Spleen (tissue), 11 donors: ENCODE results near the gene XDH. TPM values are rescaled to one million over a fixed set of nuclear protein-coding genes. Genes with fewer than 3 reads are reported as not detected.

Experiments
- DNase-seq: peaks from one replicate; pipeline ENCODE4 v3.0.0-alpha.2; 2020
- H3K27ac ChIP-seq, 8 donors: fragments of 200-600 bp; sonication (generic) in 7 of 8; 1 replicate in 4 of 8; 2 replicates in 4 of 8; pipeline versions ENCODE4 v1.5.0 to v1.8.0; 2016 to 2021; ENCODE audit warnings: inconsistent platforms in 4 of 8, mild to moderate bottlenecking in 4 of 8, moderate library complexity in 1 of 8
- H3K27me3 ChIP-seq, 7 donors: fragments of 200-600 bp; sonication (generic) in 6 of 7; replicated peaks in 1 of 7; 1 replicate in 4 of 7; 2 replicates in 3 of 7; pipeline versions ENCODE4 v1.5.0 to v1.8.0; 2016 to 2021; ENCODE audit warnings: inconsistent platforms in 3 of 7, mild to moderate bottlenecking in 1 of 7
- H3K36me3 ChIP-seq, 6 donors: fragments of 200-600 bp; sonication (generic) in 5 of 6; 1 replicate in 4 of 6; 2 replicates in 2 of 6; pipeline versions ENCODE4 v1.5.0 to v1.8.0; 2016 to 2021; ENCODE audit warnings: inconsistent platforms in 2 of 6
- H3K4me1 ChIP-seq, 6 donors: fragments of 200-600 bp; sonication (generic) in 5 of 6; 1 replicate in 3 of 6; 2 replicates in 3 of 6; pipeline versions ENCODE4 v1.5.0 to v1.8.0; 2016 to 2021; ENCODE audit warnings: inconsistent platforms in 3 of 6
- H3K4me3 ChIP-seq, 8 donors: fragments of 200-600 bp; sonication (generic) in 7 of 8; 1 replicate in 4 of 8; 2 replicates in 4 of 8; pipeline versions ENCODE4 v1.5.0 to v1.8.0; 2016 to 2021; ENCODE audit warnings: inconsistent platforms in 4 of 8, mild to moderate bottlenecking in 4 of 8, moderate library complexity in 2 of 8
- H3K9me3 ChIP-seq, 8 donors: fragments of 200-600 bp; sonication (generic) in 7 of 8; 1 replicate in 4 of 8; 2 replicates in 4 of 8; pipeline versions ENCODE4 v1.5.0 to v1.8.0; 2016 to 2021; ENCODE audit warnings: inconsistent platforms in 4 of 8
- POLR2A ChIP-seq, 3 donors: fragments of 450-650 bp; IDR thresholded peaks; one replicate each; pipeline ENCODE4 v1.5.1; 2017; ENCODE audit warnings: antibody characterized with exemption in 3 of 3, mild to moderate bottlenecking in 1 of 3
- POLR2AphosphoS5 ChIP-seq, 3 donors: sonication (generic); formaldehyde crosslinking; IDR thresholded peaks; one replicate each; pipeline ENCODE4 v1.5.1; 2017; ENCODE audit warnings: antibody characterized with exemption in 3 of 3
- WGBS, 5 donors: extraction: QIAGEN DNeasy Blood & Tissue Kit in 3 of 5; methylation state at CpG; one replicate each; pipeline versions ENCODE4 v1.1.5 to v1.1.7; 2013 to 2018; 5-methylcytosine and 5-hydroxymethylcytosine counted together
- intact Hi-C: fragments of 100-400 bp; cut with DNase I; formaldehyde crosslinking; loops from one replicate; pipeline ENCODE4 v1.15.0; 2023; ENCODE audit warnings: low total_unique reads
- polyA plus RNA-seq, 3 donors: library from polyadenylated mRNA; stranded (reverse); fragments of 200-250 nt; gene quantifications; one replicate each; pipeline ENCODE4 v1.2.1, GENCODE V29; 2013
- total RNA-seq, 7 donors: library from RNA; depleted of rRNA in 3 of 7; stranded (reverse); fragments of >200 nt in 3 of 7; fragmentation: NEBNext Ultra II Directional in 4 of 7; extraction: Animal tissue kit (Norgen Biotek cat#: 25700) in 4 of 7; gene quantifications; one replicate each; pipeline versions ENCODE4 v1.1.0 to v1.2.1, GENCODE V29; 2016 to 2021
- TF ChIP-seq, protein P1 (sequence below), 11 experiments: fragments of 200-600 bp in 7 of 11; fragments of 450-650 bp in 4 of 11; sonication (generic) in 4 of 11; IDR thresholded peaks in 8 of 11; conservative IDR thresholded peaks in 3 of 11; 1 replicate in 7 of 11; 2 replicates in 4 of 11; pipeline versions ENCODE4 v1.4.0 to v1.8.0; 2016 to 2021; ENCODE audit warnings: antibody characterized with exemption in 11 of 11, inconsistent platforms in 4 of 11, mild to moderate bottlenecking in 1 of 11
- donor health status: healthy with polysubstance abuse.
- donor health status: DM: no; HTN: no; CAD: no; lungs with moderate emphysema.
- donor health status: DM: no; HTN: no; CAD: no.
- donor health status: Bipolar disorder and iron deficiency.
- donor health status: healthy.
- donor health status: DM: no; HTN: no; CAD: no.
- donor health status: DM: yes; HTN: yes; CAD: no.

The XDH gene
- total and polyA plus RNA-seq, 10 donors, result 0.02 TPM; not detected in 9

DNA sequence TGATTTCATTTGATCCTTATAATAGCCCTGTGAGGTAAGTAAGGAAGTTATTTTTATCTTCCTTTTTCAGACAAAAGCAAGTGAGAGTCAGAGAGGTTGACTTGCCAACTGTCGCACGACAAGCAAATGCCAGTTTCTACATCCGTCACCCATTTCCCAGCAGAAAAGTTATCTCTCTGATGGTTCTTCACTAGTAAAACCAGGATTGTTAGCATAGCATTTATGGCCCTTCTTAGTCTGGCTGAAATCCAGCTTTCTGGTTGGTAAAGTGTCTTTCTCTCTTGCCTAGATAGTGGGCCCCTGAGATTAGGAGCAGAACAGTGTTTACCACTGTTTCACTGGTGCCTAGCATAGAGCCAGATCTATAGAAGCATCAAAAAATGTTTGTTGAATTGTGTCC is 7.1 kb upstream of the XDH start:
- TF ChIP-seq, protein P1, sequence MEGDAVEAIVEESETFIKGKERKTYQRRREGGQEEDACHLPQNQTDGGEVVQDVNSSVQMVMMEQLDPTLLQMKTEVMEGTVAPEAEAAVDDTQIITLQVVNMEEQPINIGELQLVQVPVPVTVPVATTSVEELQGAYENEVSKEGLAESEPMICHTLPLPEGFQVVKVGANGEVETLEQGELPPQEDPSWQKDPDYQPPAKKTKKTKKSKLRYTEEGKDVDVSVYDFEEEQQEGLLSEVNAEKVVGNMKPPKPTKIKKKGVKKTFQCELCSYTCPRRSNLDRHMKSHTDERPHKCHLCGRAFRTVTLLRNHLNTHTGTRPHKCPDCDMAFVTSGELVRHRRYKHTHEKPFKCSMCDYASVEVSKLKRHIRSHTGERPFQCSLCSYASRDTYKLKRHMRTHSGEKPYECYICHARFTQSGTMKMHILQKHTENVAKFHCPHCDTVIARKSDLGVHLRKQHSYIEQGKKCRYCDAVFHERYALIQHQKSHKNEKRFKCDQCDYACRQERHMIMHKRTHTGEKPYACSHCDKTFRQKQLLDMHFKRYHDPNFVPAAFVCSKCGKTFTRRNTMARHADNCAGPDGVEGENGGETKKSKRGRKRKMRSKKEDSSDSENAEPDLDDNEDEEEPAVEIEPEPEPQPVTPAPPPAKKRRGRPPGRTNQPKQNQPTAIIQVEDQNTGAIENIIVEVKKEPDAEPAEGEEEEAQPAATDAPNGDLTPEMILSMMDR (IDR thresholded peaks at IDR 0.05 in 8 of 11, conservative IDR thresholded peaks at IDR 0.05 in 3 of 11), result no peak
- TF ChIP-seq POLR2A (IDR thresholded peaks at IDR 0.05) (no peak), POLR2AphosphoS5 (IDR thresholded peaks at IDR 0.05) (no peak)
- no peaks in the 10 kb centered on the region for H3K4me1 ChIP-seq
- H3K4me3 ChIP-seq, result no peak overlapping the region
- H3K27ac ChIP-seq, result no peak overlapping the region
- peaks cover 0 to 38% (median 27%) of the 10 kb centered on the region in 8 donors for H3K9me3 ChIP-seq
- intact Hi-C loops, result no loop called here
- no peaks in the 10 kb centered on the region for H3K27me3 ChIP-seq
- DNase-seq, result no peak
- 94 to 99% (median 96%) methylated on average over 3 of the region's 3 CpGs for WGBS, 5 donors
- no peaks in the 10 kb centered on the region for H3K36me3 ChIP-seq

DNA sequence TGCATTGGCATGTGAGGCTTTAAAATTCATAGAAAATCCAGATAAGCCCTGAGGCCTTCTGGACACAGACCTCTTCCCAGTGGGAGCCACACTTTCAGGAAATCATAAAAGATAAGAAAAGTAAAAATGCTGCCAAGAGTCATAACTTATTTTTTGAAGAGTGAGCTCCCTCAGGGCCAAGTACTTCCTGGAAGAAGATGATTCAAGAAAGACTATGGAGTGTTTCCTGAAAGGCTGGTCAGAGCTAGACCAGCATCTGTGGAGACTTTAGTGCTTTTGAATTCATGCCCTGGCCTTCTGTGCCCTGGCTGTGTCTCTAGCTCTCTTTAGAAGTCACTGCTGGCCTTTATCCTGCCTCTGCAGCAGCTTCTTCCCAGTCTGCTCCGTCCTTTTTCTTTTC is 6.4 kb upstream of the XDH start:
- intact Hi-C loops, result no loop called here
- WGBS, 5 donors, result 43 to 76% (median 64%) methylated on average over 1 of the region's 1 CpG

GRCh38 chr2:31419386-31419785 is 4.8 kb upstream of the XDH start:
- H3K4me3 ChIP-seq, result no peak overlapping the region
- no peak for DNase-seq
- TF ChIP-seq POLR2AphosphoS5 (IDR thresholded peaks at IDR 0.05), result no peak
- H3K9me3 ChIP-seq, result peaks cover 0 to 38% (median 27%) of the 10 kb centered on the region in 8 donors
- intact Hi-C loops, result no loop called here
- H3K36me3 ChIP-seq, result no peaks in the 10 kb centered on the region
- H3K27me3 ChIP-seq, result no peaks in the 10 kb centered on the region
- no peaks in the 10 kb centered on the region for H3K4me1 ChIP-seq
- no peak overlapping the region for H3K27ac ChIP-seq

More for the DNA sequence above, 6.4 kb upstream of the XDH start:
- Histone ChIP-seq H3K27ac (no peak overlapping the region), H3K36me3 (no peaks in the 10 kb centered on the region), H3K4me1 (no peaks in the 10 kb centered on the region), H3K27me3 (no peaks in the 10 kb centered on the region), H3K4me3 (no peak overlapping the region), H3K9me3 (peaks cover 0 to 38% (median 27%) of the 10 kb centered on the region in 8 donors)
- TF ChIP-seq, protein P1 (IDR thresholded peaks at IDR 0.05 in 8 of 11, conservative IDR thresholded peaks at IDR 0.05 in 3 of 11), result no peak
- no peak for DNase-seq

GRCh38 chr2:31415421-31415820 is 879 bp upstream of the XDH start:
- intact Hi-C loops, result no loop called here
- 63 to 85% (median 70%) methylated on average over 2 of the region's 2 CpGs for WGBS, 5 donors
- Histone ChIP-seq H3K4me1 (no peaks in the 10 kb centered on the region), H3K27me3 (no peaks in the 10 kb centered on the region), H3K27ac (no peak overlapping the region), H3K36me3 (no peaks in the 10 kb centered on the region), H3K4me3 (no peak overlapping the region), H3K9me3 (peaks cover 0 to 28% (median 25%) of the 10 kb centered on the region in 8 donors)
- DNase-seq, result no peak
- TF ChIP-seq POLR2AphosphoS5 (IDR thresholded peaks at IDR 0.05) (no peak), POLR2A (IDR thresholded peaks at IDR 0.05) (no peak)
- TF ChIP-seq, protein P1 (IDR thresholded peaks at IDR 0.05 in 8 of 11, conservative IDR thresholded peaks at IDR 0.05 in 3 of 11), result no peak
